ENCODE data around the gene FBXL16. TPM values are rescaled to one million over a fixed set of nuclear protein-coding genes. Genes with fewer than 3 reads are reported as not detected.

Gene FBXL16
- total RNA-seq, 1 donor from 2014 or later: 85.1 TPM

GRCh38 chr16:728890-729744, 23.5 kb upstream of the FBXL16 start:
- Mint-ChIP-seq H3K4me1 (ENCODE audit: low read depth, unreplicated experiment) (no peaks in the 10 kb centered on the region), H3K4me3 (ENCODE audit: unreplicated experiment) (no peak overlapping the region), H3K27ac (ENCODE audit: unreplicated experiment) (no peak overlapping the region), H3K27me3 (ENCODE audit: unreplicated experiment) (peaks cover 6% of the 10 kb centered on the region), H3K9me3 (ENCODE audit: unreplicated experiment) (no peaks in the 10 kb centered on the region), H3K36me3 (ENCODE audit: unreplicated experiment) (no peaks in the 10 kb centered on the region)
- DNase-seq: no peak
- TF ChIP-seq, protein P1, sequence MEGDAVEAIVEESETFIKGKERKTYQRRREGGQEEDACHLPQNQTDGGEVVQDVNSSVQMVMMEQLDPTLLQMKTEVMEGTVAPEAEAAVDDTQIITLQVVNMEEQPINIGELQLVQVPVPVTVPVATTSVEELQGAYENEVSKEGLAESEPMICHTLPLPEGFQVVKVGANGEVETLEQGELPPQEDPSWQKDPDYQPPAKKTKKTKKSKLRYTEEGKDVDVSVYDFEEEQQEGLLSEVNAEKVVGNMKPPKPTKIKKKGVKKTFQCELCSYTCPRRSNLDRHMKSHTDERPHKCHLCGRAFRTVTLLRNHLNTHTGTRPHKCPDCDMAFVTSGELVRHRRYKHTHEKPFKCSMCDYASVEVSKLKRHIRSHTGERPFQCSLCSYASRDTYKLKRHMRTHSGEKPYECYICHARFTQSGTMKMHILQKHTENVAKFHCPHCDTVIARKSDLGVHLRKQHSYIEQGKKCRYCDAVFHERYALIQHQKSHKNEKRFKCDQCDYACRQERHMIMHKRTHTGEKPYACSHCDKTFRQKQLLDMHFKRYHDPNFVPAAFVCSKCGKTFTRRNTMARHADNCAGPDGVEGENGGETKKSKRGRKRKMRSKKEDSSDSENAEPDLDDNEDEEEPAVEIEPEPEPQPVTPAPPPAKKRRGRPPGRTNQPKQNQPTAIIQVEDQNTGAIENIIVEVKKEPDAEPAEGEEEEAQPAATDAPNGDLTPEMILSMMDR (IDR thresholded peaks at IDR 0.05; ENCODE audit: partially characterized antibody, unreplicated experiment): no peak

- H3K36me3 Mint-ChIP-seq (ENCODE audit: unreplicated experiment): no peaks in the 10 kb centered on the region
- H3K4me1 Mint-ChIP-seq (ENCODE audit: low read depth, unreplicated experiment): no peaks in the 10 kb centered on the region
- H3K27ac Mint-ChIP-seq (ENCODE audit: unreplicated experiment): no peak overlapping the region
- TF ChIP-seq, protein P1 (IDR thresholded peaks at IDR 0.05; ENCODE audit: partially characterized antibody, unreplicated experiment): no peak
- no peaks in the 10 kb centered on the region for H3K9me3 Mint-ChIP-seq (ENCODE audit: unreplicated experiment)
- peak; percentile 79 for DNase-seq
- peaks cover 6% of the 10 kb centered on the region for H3K27me3 Mint-ChIP-seq (ENCODE audit: unreplicated experiment)
- peak overlapping the region; percentile 59 for H3K4me3 Mint-ChIP-seq (ENCODE audit: unreplicated experiment)
Measured at GRCh38 chr16:728131-728889, 22.7 kb upstream of the FBXL16 start.

DNA sequence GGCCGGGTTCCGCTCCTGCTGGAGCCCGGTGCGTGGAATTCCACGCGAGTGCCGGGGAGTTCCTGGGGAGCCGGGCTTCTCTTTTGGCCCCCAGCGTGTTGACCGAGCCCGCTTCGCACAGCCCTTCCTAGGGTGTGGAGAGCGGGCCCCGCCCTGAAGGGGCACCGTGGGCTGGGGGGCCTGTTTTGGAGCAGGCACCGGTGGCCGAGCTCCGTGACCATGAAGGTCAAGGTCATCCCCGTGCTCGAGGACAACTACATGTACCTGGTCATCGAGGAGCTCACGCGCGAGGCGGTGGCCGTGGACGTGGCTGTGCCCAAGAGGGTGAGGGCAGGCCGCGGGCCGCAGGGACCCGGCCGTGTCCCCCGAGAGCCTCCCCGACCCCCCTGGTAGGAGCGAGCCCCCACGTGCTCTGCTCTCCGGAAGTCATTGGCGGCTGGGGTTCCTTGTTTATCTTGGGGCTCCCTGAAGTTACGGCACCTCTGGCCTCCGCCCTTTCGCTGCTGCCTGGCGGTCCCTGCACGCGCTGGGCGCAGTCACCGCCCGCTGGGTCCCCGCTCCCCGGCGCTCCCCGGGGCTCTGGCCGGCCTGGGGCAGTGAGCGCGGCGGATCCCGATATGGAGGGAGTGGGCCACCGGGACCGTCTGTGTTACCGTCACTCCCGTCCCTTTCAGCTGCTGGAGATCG, 21.8 kb upstream of the FBXL16 start:
- no peak for DNase-seq
- Mint-ChIP-seq H3K4me1 (ENCODE audit: low read depth, unreplicated experiment) (no peaks in the 10 kb centered on the region), H3K36me3 (ENCODE audit: unreplicated experiment) (no peaks in the 10 kb centered on the region), H3K27me3 (ENCODE audit: unreplicated experiment) (peaks cover 6% of the 10 kb centered on the region), H3K27ac (ENCODE audit: unreplicated experiment) (no peak overlapping the region), H3K9me3 (ENCODE audit: unreplicated experiment) (no peaks in the 10 kb centered on the region), H3K4me3 (ENCODE audit: unreplicated experiment) (peak overlapping the region; percentile 52)
- TF ChIP-seq, protein P1 (IDR thresholded peaks at IDR 0.05; ENCODE audit: partially characterized antibody, unreplicated experiment): no peak

DNA sequence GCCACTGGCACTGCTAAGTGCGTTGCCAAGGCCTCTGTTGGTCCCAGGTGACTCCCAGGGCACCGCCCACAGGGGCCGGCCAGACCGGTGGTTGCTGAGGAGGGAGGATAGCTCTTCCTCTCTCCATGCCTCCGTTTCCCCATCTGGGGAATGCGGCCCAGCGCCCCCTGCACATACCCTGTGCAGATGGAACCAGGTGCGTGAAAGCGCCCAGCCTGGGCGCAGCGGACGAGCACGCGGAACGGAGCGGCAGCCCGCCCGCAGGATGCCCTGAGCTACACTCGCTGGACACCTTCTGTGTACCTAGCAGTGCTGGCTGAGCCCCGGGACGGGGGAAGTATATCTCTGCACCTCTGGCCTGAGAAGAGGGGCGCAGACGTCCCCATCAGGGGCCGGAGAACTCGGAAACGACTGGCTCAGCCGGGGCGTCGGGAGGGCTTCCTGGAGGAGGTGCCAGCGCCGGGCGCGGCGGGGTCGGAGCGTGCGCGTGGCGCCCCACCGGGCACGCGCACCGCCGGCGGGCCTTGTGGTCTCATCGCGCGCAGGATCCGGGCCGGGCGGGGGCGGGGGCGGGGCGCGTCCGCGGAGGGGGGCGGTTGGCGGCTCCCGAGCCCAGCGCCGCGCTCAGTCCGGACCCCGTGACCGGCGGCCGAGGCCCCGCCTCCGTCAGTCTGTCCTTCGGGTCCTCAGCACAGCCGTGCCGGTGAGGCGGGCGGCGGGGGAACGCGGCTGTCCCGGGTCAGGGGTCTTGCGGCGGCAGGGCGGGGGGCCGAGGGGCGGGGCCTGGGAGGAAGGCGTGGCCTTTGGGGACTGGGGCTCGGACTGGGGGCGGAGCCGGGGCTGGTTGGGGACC, 21.1 kb upstream of the FBXL16 start, which contains the start of the genes CCDC78 and HAGHL:
Gene CCDC78 (minus strand): TSS at position 6 of the 853 bp plus-strand sequence. CDS start 76 bp downstream, outside the sequence.
Gene HAGHL (plus strand): TSS at position 669 of the 853 bp plus-strand sequence. CDS start 404 bp downstream, outside the sequence.
- Mint-ChIP-seq H3K36me3 (ENCODE audit: unreplicated experiment) (no peaks in the 10 kb centered on the region), H3K27ac (ENCODE audit: unreplicated experiment) (no peak within 1 kb of the TSS)

More for the DNA sequence above, 21.1 kb upstream of the FBXL16 start, which contains the start of the genes CCDC78 and HAGHL:
- TF ChIP-seq, protein P1 (IDR thresholded peaks at IDR 0.05; ENCODE audit: partially characterized antibody, unreplicated experiment): no peak
- Mint-ChIP-seq H3K4me3 (ENCODE audit: unreplicated experiment) (peak within 1 kb of the TSS; percentile 63), H3K27me3 (ENCODE audit: unreplicated experiment) (peaks cover 6% of the 10 kb centered on the region), H3K4me1 (ENCODE audit: low read depth, unreplicated experiment) (no peaks in the 10 kb centered on the region), H3K9me3 (ENCODE audit: unreplicated experiment) (no peaks in the 10 kb centered on the region)
- DNase-seq: peak; percentile 79
